Measurements from ENCODE around the gene TEPSIN. TPM values are rescaled to one million over a fixed set of nuclear protein-coding genes. Genes with fewer than 3 reads are reported as not detected.

Gene TEPSIN
- total RNA-seq (2014; rRNA removed; shearing (Covaris generic)), result 6.0 and 8.4 TPM in 2 replicates

DNA sequence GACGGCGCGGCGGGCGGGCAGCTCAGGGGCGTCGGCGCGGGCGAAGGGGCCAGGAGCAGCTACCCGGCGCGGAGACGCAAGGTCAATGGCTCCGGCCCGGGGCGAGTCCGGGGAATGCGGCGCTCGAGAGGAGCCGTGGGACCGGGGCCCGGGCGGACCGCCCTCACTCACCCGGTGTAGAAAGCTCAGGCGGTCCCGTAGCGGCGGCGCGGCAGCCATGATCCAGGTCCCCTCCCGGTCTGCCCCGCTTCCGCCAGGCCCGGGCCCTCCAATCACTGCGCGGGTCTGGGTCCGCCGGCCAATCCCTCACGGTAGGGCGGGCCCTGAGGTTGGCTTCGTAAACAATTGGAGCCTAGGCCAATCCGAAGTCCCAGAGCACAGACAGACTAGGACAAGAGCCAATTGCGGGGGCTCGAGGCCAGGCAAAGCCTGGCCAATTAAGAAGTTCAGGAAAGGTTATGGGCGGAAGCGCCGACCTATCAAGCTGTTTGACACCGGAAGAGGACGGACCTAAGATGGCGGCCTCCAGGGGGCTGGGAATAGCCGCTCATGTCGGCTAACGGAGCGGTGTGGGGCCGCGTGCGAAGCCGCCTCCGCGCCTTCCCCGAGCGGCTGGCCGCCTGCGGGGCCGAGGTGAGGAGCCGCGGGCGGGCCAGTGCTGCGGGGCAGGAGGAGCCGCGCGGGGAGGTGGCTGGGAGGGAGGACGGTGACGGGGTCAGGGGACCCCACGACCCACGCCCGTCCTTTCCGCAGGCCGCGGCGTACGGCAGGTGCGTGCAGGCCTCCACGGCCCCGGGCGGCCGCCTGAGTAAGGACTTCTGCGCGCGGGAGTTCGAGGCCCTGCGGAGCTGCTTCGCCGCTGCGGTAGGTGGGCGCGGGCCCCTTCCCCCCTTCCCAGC, at the start of gene TEPSIN, which contains the start of gene NDUFAF8:
Gene TEPSIN, minus strand, starts transcription at position 241 of the 899 bp plus-strand sequence. Its CDS starts 22 bp downstream, at position 219.
Gene NDUFAF8, plus strand, starts transcription at position 504 of the 899 bp plus-strand sequence. Its CDS starts 46 bp downstream, at position 550.
- DNase-seq (ENCODE audit: low read depth), result peak; percentile 99

DNA sequence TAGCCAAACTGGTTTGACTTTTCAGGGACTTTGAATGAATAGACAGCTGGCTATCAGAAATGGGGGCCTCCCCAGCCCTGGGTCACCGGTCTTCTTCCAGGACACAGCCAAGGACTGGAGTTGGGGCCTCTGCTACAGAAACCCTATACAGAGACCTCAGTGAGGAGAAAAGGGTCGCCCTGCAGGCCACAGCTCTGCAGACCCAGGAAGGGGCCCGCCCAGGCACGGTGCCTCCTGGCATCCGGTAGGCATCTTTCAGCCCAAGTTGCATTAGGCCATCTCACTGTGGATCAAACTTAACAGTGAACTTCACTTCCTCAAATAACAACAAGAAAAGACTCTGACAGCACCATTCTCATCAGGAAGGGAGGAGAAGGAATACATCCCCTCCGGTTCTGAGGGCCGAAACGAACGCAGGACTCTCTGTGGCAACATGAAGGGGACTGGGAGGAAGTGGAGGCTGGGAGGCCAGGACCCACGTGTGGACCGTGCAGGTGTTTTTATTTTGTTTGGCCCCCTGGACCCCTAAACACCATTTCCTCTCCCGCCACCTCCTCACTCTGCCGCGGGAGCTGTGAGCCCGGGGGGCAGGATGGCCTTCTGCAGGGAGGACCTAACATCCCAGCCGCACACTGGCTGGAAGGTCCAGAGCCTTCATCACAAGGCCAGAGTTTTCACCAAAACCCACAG, 49.0 kb upstream of the TEPSIN start:
- no peak for DNase-seq (ENCODE audit: low read depth)

GRCh38 chr17:81287152-81287551, 48.3 kb upstream of the TEPSIN start:
- no peak for DNase-seq (ENCODE audit: low read depth)

GRCh38 chr17:81286491-81287145, 47.8 kb upstream of the TEPSIN start:
- DNase-seq (ENCODE audit: low read depth), result no peak

DNA sequence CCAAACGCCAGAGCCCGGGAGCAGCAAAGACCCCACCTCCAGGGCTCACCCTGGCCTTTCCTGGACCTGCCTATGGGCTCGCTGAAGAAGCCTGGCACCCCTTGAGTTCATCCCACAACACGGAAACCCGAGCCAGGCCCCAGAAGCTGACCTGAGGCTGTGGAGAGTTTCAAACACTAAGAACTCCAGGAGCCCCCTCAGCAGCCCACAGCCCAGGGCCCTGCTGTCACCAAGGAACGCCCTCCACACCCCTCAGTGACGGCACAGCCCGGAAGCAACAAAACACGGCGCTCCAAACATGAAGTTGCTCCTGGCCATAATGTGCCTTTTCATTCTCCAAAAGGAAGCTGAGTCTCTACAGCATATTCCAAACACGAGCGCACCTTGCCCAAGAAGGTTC, 47.0 kb upstream of the TEPSIN start:
- no peak for DNase-seq (ENCODE audit: low read depth)

GRCh38 chr17:81285179-81285878, 46.5 kb upstream of the TEPSIN start:
- peak; percentile 54 for DNase-seq (ENCODE audit: low read depth)

DNA sequence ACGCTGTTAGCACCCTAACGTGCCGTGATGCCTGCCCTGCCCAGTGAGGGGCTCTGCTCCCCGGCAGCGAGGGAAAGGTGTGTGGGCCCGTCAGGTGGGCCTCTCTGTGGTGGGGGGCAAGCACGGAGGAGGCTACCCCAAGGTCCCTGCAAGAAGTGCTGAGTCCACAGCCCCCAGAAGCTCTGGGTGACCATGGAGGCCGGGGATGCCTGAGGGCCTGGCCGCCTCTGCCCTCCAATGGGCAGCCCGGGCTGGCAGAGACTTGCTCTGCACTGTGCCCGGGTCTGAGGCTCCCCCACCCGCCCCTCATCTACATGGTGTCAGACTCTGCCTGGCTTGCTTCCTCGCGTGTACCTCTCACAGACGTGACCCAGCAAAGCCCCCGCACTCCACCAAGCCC, 44.0 kb upstream of the TEPSIN start:
- DNase-seq (ENCODE audit: low read depth), result no peak

DNA sequence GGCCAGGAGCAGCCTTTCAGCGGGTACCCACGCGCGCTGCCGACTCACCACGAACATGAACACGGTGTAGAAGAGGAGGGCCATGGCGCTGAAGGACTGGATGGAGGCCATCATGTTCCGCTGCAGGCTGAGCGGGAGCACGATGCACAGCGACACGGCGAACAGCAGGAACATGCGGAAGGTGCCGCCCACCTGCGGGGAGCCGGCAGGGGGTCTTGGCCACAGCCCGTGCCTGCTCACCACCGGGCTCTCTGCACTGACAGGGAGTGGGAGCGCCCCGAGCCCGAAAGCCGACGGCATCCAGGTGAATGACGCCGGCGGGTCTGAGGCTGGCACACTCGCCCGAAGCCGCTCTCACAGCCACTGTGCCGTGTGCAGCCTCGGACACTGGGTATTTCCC, 43.3 kb upstream of the TEPSIN start:
- no peak for DNase-seq (ENCODE audit: low read depth)

GRCh38 chr17:81280571-81280970, 41.7 kb upstream of the TEPSIN start:
- DNase-seq (ENCODE audit: low read depth), result no peak

DNA sequence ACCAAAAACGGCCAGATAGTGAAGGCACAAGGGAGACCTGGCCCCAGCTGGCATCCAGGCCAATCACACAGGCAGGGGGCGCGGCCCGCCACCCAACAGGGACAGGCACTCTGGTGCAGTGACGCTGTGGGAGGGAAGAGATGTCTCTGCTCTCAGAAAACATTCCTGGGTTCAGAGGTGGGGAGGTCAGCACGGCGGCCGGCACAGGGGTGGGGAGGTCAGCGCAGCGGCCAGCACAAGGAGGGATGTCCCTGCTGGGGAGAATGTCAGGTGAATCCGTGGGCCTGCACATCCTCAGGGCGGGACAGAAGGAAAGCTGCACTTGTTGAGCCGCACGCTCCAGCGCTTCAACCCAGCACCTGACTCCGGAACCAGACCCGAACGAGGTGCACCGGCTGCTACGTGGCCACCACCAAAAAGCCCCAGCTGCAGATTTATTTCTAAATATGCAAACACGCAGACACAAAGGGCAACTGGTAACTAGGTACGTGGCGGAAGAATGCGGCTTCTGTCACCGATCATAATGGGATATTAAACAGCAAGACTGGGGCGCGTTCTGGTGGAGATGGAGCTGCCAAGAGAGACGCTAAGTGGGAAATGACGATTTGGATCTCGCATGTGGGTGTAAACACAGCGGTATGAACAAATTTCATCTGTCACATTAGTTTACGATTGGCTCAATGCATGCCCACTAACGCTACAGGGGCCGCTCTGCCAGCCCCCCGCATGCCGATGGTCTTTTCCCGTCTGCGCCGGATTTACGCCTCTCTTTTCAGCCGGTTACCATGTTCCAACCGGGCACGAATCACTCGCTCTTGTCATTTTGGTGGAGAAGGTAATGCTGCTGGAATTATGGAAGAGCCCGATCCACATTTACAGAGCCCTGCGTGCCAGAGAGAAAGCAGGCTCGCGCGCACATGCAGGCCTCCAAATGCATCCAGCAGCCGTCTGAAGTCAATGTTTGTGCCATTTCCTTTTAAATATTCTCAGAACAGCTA, 40.7 kb upstream of the TEPSIN start:
- no peak for DNase-seq (ENCODE audit: low read depth)

GRCh38 chr17:81278831-81279230, 40.0 kb upstream of the TEPSIN start:
- no peak for DNase-seq (ENCODE audit: low read depth)

GRCh38 chr17:81277946-81278693, 39.3 kb upstream of the TEPSIN start:
- no peak for DNase-seq (ENCODE audit: low read depth)

DNA sequence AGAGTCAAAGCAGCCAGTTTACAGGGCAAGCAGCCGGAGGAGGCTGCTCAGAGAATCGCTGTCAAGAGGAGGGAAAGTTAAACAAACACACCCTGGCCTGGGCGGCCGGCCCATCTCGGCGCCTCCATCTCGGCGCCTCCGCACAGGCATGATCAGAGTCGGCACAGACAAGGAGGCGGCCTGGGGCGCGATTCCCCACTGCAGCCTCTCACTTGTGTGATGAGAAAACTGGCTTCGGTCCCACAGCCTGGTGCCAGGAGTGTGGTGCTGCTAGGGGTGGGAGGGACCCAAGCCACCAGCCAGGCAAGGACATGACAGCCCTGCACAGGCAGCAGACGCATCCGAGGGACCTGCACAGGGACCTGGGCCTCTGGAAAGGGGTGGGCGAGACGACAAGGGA, 38.6 kb upstream of the TEPSIN start:
- no peak for DNase-seq (ENCODE audit: low read depth)

GRCh38 chr17:81276781-81277180, 37.9 kb upstream of the TEPSIN start:
- DNase-seq (ENCODE audit: low read depth), result no peak

DNA sequence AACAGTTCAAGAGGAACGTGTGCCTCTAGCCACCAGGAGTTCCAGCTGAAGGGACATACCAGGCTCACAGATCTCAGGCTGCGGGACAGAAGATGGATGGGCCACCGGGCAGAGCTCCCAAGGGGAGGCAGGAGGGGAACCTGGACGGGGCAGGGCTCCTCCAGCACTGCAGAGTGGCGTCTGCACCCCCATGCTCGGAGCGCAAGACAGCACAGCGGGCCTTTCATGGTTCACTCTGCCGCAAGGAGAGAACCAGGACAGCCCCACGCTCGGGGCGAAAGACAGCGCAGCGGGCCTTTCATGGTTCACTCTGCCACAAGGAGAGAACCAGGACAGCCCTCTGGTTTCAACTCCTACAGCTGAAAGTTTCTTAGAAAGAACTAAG, 35.6 kb upstream of the TEPSIN start:
- no peak for DNase-seq (ENCODE audit: low read depth)

GRCh38 chr17:81273698-81274470, 35.0 kb upstream of the TEPSIN start:
- no peak for DNase-seq (ENCODE audit: low read depth)

DNA sequence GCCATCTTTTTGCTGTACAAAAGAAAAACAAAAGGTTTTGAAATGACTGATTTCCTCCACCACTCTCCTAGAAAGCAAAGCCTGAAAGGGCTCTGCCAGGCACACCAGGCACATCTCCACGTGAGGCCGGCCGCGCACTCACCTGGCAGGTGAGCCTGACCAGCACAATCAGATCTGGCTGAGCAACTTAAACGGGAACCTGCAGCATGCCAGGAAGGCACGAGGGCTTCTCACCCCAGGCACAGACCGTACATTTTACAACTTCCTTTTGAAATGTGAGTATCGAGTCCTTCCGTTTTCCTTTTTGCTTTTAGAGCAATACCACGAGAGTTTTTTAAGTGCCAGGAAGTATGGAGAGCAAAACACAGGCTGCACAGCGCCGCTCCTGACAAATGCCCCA, 33.8 kb upstream of the TEPSIN start:
- no peak for DNase-seq (ENCODE audit: low read depth)

DNA sequence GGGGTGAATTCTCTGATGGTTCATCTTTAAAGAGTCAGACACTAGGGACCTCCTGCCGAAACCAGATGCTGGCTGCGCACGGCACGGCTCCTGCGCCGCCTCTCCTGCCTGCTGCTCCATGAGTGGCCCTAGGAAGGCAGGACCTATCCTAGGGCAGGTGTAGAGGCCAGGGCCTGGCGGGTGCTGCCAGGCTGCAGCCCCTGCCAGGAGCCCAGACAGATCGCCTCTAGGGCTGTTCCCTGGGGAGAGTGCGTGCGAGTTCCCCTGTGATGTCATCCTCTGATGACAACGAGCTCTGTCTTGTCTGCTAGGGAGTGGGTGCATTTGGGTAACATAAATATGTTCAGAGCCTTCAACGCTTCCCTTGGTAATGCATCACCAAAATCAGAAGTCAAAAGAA, 32.4 kb upstream of the TEPSIN start:
- DNase-seq (ENCODE audit: low read depth), result no peak

DNA sequence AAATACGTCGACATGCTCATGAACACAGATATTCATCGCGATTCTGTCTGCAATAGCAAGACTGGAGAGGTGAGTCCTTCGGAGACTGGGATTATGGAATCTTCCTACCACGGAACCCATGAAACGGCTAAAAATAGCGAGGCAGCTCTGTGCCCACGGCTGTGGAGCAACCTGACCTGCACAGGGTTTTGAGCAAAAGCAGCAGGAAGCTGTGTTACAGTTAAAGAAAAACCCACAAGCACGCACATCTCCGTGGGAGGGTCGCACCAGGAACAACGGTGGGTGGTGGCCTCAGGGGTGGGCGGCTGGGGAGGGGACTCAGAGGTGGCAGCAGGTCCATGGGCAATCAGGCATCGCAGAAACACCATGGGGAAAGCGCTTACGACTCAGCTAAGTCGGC, 31.4 kb upstream of the TEPSIN start:
- DNase-seq (ENCODE audit: low read depth), result no peak
